Caco-2 (cell line): ENCODE results near the gene UGT2B17. TPM values are rescaled to one million over a fixed set of nuclear protein-coding genes. Genes with fewer than 3 reads are reported as not detected.
"Not testable (repeated sequence)": the region's sequence is repeated elsewhere in the genome, so short reads cannot be mapped to it uniquely, and the experiment has no call there.

ENCODE experiments used
- Bru-seq: library from RNA; stranded (reverse); fragments of 400-500 nt; gene quantifications from one replicate; lab custom pipeline; 2021; lab: Mats Ljungman, UMichigan
- BruChase-seq, 2 experiments: library from RNA; stranded (reverse); fragments of 400-500 nt; gene quantifications; one replicate each; lab custom pipeline; 2021; lab: Mats Ljungman, UMichigan
- BruUV-seq: library from RNA; stranded (reverse); fragments of 400-500 nt; replicated peaks from 2 replicates; lab custom pipeline; 2021; lab: Mats Ljungman, UMichigan
- CTCF ChIA-PET: fragments of 300-600 bp; sonication (Branson Sonifier 250); formaldehyde crosslinking; loops from one replicate; lab custom pipeline; 2022; ENCODE audit warnings: antibody characterized with exemption; lab: Charles Lee
- POLR2A ChIA-PET: fragments of 300-600 bp; sonication (Branson Sonifier 250); formaldehyde crosslinking; loops from one replicate; lab custom pipeline; 2022; ENCODE audit warnings: antibody characterized with exemption; lab: Charles Lee
- DNase-seq, 2 experiments: peaks; one replicate each; pipeline versions ENCODE4 v3.0.0 to v3.0.0-alpha.2; 2020 to 2022
- H3K27me3 ChIP-seq: replicated peaks from 2 replicates; pipeline ENCODE4 v1.6.0; 2011; ENCODE audit warnings: low read length; ENCODE audit not compliant: control insufficient read depth, insufficient read depth
- H3K36me3 ChIP-seq: 2 replicates; pipeline ENCODE4 v1.5.1; 2011; ENCODE audit warnings: low read length; ENCODE audit not compliant: control insufficient read depth, insufficient read depth
- H3K4me1 ChIP-seq: fragments of 250-450 bp; sonication (Bioruptor Pico); 2 replicates; pipeline ENCODE4 v1.5.1; 2020; ENCODE audit warnings: mild to moderate bottlenecking
- H3K4me3 ChIP-seq: 2 replicates; pipeline ENCODE4 v1.5.1; 2011; ENCODE audit warnings: low read depth, mild to moderate bottlenecking, control low read depth, low read length
- H3K9me3 ChIP-seq: fragments of 250-450 bp; sonication (Bioruptor Pico); 2 replicates; pipeline ENCODE4 v1.5.1; 2020; ENCODE audit warnings: mild to moderate bottlenecking, moderate library complexity
- H3K27ac Mint-ChIP-seq: one replicate; pipeline ENCODE4 v1.8.0; 2022; ENCODE audit warnings: mixed read lengths; ENCODE audit not compliant: unreplicated experiment
- H3K27me3 Mint-ChIP-seq: one replicate; pipeline ENCODE4 v1.8.0; 2022; ENCODE audit warnings: mixed read lengths; ENCODE audit not compliant: insufficient read depth, unreplicated experiment
- H3K36me3 Mint-ChIP-seq: one replicate; pipeline ENCODE4 v1.8.0; 2022; ENCODE audit warnings: mild to moderate bottlenecking, mixed read lengths; ENCODE audit not compliant: insufficient read depth, unreplicated experiment
- H3K4me1 Mint-ChIP-seq: one replicate; pipeline ENCODE4 v1.8.0; 2022; ENCODE audit warnings: low read depth, mixed read lengths; ENCODE audit not compliant: unreplicated experiment
- H3K4me3 Mint-ChIP-seq: one replicate; pipeline ENCODE4 v1.8.0; 2022; ENCODE audit warnings: mild to moderate bottlenecking, moderate library complexity, mixed read lengths; ENCODE audit not compliant: unreplicated experiment
- H3K9me3 Mint-ChIP-seq: one replicate; pipeline ENCODE4 v1.8.0; 2022; ENCODE audit warnings: mixed read lengths; ENCODE audit not compliant: unreplicated experiment
- intact Hi-C: fragments of 100-400 bp; cut with micrococcal nuclease; formaldehyde crosslinking; loops from one replicate; pipeline ENCODE4 v1.10.0; 2022; ENCODE audit not compliant: unreplicated experiment
- long read RNA-seq: library from polyadenylated mRNA; stranded (forward); transcript quantifications from one replicate; pipeline ENCODE4 v2.0.0, GENCODE V29; 2022
- total RNA-seq: library from RNA; stranded (reverse); gene quantifications from 2 replicates; pipeline ENCODE4 v1.2.3, GENCODE V29; 2022
- TF ChIP-seq, protein P1 (sequence below), 2 experiments: fragments of 200-600 bp in 1 of 2; IDR thresholded peaks; 1 replicate in 1 of 2; 2 replicates in 1 of 2; pipeline versions ENCODE4 v1.5.1 to v1.8.0; 2011 to 2022; ENCODE audit warnings: antibody characterized with exemption in 1 of 2, control low read depth in 1 of 2, inconsistent platforms in 1 of 2, low read depth in 1 of 2, low read length in 1 of 2, mild to moderate bottlenecking in 1 of 2, moderate library complexity in 1 of 2; ENCODE audit not compliant: insufficient read depth in 1 of 2, severe bottlenecking in 1 of 2, unreplicated experiment in 1 of 2

UGT2B17 gene
- total RNA-seq, result 0.19 and 0.20 TPM in 2 replicates
- Bru-seq, nascent RNA, result percentile 8 among the genes with signal in this experiment
- percentile 8 among the genes with signal in this experiment for BruChase-seq, experiment 1, labeled RNA remaining after a 2-hour chase
- BruChase-seq, experiment 2, labeled RNA remaining after a 6-hour chase, result percentile 13 among the genes with signal in this experiment
- long read RNA-seq, result 0 reads

DNA sequence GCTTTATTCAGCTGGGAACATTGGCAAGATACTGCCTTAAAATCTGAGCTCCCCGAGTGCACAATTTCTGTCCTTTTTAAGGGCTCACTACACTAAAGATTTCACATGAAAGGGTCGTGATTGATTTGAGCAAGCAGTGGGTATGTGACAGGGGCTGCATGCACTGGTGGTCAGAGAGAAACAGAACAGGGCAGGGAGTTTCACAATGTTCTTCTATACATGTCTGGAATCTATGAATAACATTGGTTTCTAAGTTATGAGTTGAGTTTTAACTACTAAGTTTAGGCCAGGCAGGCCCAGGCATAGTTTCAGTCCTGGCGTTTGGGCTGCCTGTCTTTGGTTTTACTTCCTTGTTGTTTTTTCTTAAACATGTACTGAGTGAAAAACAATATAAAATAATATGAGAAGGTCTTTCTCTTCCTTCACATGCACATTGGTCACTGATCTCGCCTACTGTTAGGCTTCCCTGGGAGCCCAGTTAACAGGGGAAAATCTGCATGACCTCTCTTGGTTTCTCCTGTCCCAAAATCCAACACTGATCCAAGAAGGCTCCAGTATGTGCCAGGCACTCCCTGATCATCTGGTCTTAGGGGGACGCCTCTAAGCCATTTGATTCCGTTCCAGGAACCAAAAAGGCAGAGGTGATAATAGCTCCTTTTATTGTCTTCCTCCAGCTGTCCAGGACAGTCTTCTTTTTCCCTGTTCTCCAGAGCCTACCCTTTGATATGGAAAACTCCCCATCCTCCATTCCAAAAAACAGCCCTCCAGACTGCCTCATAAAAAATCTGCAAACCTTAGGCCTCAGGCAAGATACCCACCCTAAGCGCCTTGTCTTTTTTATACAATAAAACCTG, at the start of gene UGT2B17:
UGT2B17 (minus strand) TSS at position 51 of the 854 bp plus-strand sequence. CDS start 7,838 bp downstream, outside the sequence.
- CTCF ChIA-PET, result no interaction called here
- H3K27ac Mint-ChIP-seq, result no peak within 1 kb of the TSS

DNA sequence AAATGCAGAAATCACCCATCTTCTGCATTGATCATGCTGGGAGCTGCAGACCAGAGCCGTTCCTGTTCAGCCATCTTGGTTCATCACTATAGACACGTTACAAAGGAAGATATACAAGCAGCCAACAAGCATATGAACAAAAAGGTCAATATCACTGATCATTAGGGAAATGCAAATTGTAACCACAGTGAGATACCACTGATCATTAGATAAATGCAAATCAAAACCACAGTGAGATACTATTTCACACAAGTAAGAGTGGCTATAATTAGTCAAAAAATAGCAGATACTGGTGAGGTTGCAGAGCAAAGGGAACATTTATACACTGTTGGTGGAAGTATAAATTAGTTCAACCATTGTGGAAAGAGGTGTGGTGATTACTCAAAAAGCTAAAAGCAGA, 46.6 kb upstream of the UGT2B17 start:
- H3K27me3 Mint-ChIP-seq, H3K4me3 ChIP-seq, H3K4me3 Mint-ChIP-seq, BruUV-seq, H3K27ac Mint-ChIP-seq, POLR2A ChIA-PET, intact Hi-C loops, DNase-seq, H3K9me3 ChIP-seq, CTCF ChIA-PET, H3K36me3 Mint-ChIP-seq, H3K4me1 ChIP-seq, H3K36me3 ChIP-seq, H3K27me3 ChIP-seq: not testable (repeated sequence)
- Mint-ChIP-seq H3K9me3 (peaks cover 20% of the 10 kb centered on the region), H3K4me1 (peaks cover 16% of the 10 kb centered on the region)

More for the DNA sequence above, at the start of gene UGT2B17:
- H3K9me3 Mint-ChIP-seq, result peaks cover 31% of the 10 kb centered on the region
- intact Hi-C loops, result no loop called here
- POLR2A ChIA-PET, result no interaction called here
- no peaks in the 10 kb centered on the region for H3K4me1 Mint-ChIP-seq
- H3K27me3 Mint-ChIP-seq, result no peaks in the 10 kb centered on the region
- no peaks in the 10 kb centered on the region for H3K36me3 Mint-ChIP-seq
- BruUV-seq, result no TSS peak
- TF ChIP-seq, protein P1, sequence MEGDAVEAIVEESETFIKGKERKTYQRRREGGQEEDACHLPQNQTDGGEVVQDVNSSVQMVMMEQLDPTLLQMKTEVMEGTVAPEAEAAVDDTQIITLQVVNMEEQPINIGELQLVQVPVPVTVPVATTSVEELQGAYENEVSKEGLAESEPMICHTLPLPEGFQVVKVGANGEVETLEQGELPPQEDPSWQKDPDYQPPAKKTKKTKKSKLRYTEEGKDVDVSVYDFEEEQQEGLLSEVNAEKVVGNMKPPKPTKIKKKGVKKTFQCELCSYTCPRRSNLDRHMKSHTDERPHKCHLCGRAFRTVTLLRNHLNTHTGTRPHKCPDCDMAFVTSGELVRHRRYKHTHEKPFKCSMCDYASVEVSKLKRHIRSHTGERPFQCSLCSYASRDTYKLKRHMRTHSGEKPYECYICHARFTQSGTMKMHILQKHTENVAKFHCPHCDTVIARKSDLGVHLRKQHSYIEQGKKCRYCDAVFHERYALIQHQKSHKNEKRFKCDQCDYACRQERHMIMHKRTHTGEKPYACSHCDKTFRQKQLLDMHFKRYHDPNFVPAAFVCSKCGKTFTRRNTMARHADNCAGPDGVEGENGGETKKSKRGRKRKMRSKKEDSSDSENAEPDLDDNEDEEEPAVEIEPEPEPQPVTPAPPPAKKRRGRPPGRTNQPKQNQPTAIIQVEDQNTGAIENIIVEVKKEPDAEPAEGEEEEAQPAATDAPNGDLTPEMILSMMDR (IDR thresholded peaks at IDR 0.05; ENCODE audit: insufficient read depth in 1 of 2, low read depth in 1 of 2, low read length in 1 of 2, severe bottlenecking in 1 of 2, unreplicated experiment in 1 of 2), result no peak
- no peaks in the 10 kb centered on the region for H3K27me3 ChIP-seq
- DNase-seq, result no peak
- no peaks in the 10 kb centered on the region for H3K9me3 ChIP-seq
- no peak within 1 kb of the TSS for H3K4me3 ChIP-seq
- H3K36me3 ChIP-seq, result no peaks in the 10 kb centered on the region
- 0 out of 2 replicates have a peak, but pooled peaks cover 3% of the 10 kb centered on the region for H3K4me1 ChIP-seq
- no peak within 1 kb of the TSS for H3K4me3 Mint-ChIP-seq

DNA sequence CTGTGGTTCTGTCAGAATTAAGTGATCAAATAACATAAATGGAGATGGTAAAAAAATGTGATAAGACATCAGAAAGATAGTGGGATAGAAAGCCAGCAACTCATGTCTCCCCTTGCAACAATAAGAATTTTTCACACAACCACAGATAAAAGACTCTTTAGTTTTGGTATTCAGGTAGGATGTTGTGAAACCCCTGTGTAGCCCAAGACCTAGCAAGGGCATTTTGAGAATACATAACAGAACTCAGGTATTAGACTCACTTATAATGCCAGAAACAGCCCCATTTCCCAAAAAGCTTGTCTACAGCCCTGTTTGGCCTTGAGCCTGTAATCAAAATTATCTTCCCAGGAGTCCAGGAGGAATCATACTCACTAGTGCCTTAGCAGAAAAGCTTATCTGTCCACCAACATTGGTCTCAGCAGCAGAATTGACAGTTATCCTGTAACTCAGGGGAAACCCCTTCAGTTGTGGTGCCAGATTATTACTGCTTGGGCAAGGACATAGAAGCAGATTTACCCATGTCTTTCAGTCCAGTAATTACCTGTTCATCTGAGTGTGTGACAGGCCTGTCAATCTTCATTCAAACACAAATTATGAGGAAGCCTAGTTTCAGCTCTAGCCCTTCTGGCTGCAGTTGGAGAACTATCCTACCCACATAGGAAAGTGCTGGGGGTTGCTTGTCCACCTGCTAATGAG, 41.0 kb upstream of the UGT2B17 start:
- peaks cover 20% of the 10 kb centered on the region for H3K9me3 Mint-ChIP-seq
- H3K4me3 Mint-ChIP-seq, result no peak overlapping the region
- no peak for DNase-seq
- H3K36me3 Mint-ChIP-seq, result no peaks in the 10 kb centered on the region
- peaks cover 9% of the 10 kb centered on the region for H3K4me1 Mint-ChIP-seq
- no peak overlapping the region for H3K27ac Mint-ChIP-seq
- Histone ChIP-seq H3K9me3 (no peaks in the 10 kb centered on the region), H3K27me3 (no peaks in the 10 kb centered on the region), H3K36me3 (no peaks in the 10 kb centered on the region), H3K4me3 (no peak overlapping the region), H3K4me1 (no peaks in the 10 kb centered on the region; the same call in 1 of the 2 replicates)
- intact Hi-C loops, result no loop called here
- H3K27me3 Mint-ChIP-seq, result no peaks in the 10 kb centered on the region
- POLR2A ChIA-PET, result no interaction called here
- no TSS peak for BruUV-seq
- TF ChIP-seq, protein P1 (IDR thresholded peaks at IDR 0.05; ENCODE audit: insufficient read depth in 1 of 2, low read depth in 1 of 2, low read length in 1 of 2, severe bottlenecking in 1 of 2, unreplicated experiment in 1 of 2), result no peak
- CTCF ChIA-PET, result no interaction called here
